ENCODE measurements around the gene HOXA9. TPM values are rescaled to one million over a fixed set of nuclear protein-coding genes. Genes with fewer than 3 reads are reported as not detected.

The HOXA9 gene
- total RNA-seq, 2 experiments from 2014 or later: not detected

- ATAC-seq (peak; percentile 89), DNase-seq (peak; percentile 69)
- ChIA-PET POLR2A (no interaction called here), CTCF (interaction anchor here (1.2 to 1.4 kb wide), 2 partner anchors 13 to 20 kb away, joined by 3 to 5 read pairs; partner anchors contain the start of gene HOXA5)
- no peaks in the 10 kb centered on the region for H3K9me3 Mint-ChIP-seq
- intact Hi-C loops (cut with micrococcal nuclease): no loop called here
- H3K4me1 Mint-ChIP-seq (ENCODE audit: low read depth): peaks cover 14% of the 10 kb centered on the region
- peaks cover 3% of the 10 kb centered on the region for H3K36me3 Mint-ChIP-seq (ENCODE audit: low read depth)
- no peak within 1 kb of the TSS for H3K27ac Mint-ChIP-seq
- H3K27me3 Mint-ChIP-seq: peaks cover 29% of the 10 kb centered on the region
- TF ChIP-seq CTCF (IDR thresholded peaks at IDR 0.05): no peak
- peak within 1 kb of the TSS; percentile 60 for H3K4me3 Mint-ChIP-seq
Observed at GRCh38 chr7:27130540-27131389, 34.6 kb downstream of the HOXA9 start, which contains the start of gene HOXA4. TSS of gene HOXA4 (minus strand) at chr7:27130757. CDS start at chr7:27130733, 24 bp downstream.

DNA sequence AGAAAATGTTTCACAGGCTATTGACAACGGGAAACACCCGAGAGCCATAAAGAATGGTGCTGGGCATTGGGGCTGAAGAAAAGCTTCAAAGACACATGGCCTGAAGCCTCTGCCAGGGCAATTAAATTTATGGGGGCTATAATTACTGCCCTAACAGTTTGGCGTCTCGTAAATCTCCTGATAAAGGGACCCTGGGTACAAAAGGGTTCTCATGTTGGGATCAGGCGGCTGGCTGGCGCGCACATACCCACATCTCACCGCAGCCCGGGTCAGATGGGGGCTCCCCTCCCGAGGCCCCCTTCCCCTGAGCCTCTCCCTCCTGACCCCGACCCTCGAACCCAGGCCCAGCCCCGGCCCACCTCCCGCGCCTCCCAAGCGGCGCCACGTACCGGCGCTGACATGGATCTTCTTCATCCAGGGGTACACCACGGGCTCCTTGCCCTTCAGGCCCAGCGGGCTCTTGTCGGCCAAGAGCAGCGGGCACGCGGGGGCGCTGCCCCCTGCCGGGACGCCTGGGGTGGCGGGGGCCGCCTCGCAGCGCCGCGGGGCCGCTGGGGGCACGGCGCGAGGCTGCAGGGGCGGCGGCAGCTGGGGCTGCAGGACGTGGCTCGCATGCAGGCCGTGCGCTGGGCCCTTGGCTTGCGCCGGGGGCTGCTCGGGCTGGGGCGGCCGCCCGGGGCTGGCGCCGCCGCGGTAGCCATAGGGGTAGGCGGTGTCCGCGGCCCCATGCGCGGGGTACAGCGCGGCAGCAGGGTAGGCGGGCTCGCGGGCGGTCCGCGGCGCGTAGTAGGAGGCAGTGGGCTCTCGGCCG lies 35.4 kb downstream of the HOXA9 start:
- TF ChIP-seq CTCF (IDR thresholded peaks at IDR 0.05): no peak
- Mint-ChIP-seq H3K4me3 (no peak overlapping the region), H3K27ac (no peak overlapping the region), H3K9me3 (no peaks in the 10 kb centered on the region), H3K36me3 (ENCODE audit: low read depth) (peaks cover 3% of the 10 kb centered on the region), H3K4me1 (ENCODE audit: low read depth) (peaks cover 12% of the 10 kb centered on the region), H3K27me3 (peaks cover 29% of the 10 kb centered on the region)
- ATAC-seq (peak; percentile 15), DNase-seq (no peak)
- POLR2A ChIA-PET: no interaction called here
- CTCF ChIA-PET: interaction anchor here (1.4 kb wide), 1 partner anchor 14 kb away, joined by 5 read pairs; the partner anchor contains the start of gene HOXA5
- intact Hi-C loops (cut with micrococcal nuclease): no loop called here

GRCh38 chr7:27128776-27129728 lies 36.3 kb downstream of the HOXA9 start:
- H3K9me3 Mint-ChIP-seq: no peaks in the 10 kb centered on the region
- ATAC-seq (no peak), DNase-seq (no peak)
- POLR2A ChIA-PET: no interaction called here
- H3K27me3 Mint-ChIP-seq: peaks cover 26% of the 10 kb centered on the region
- H3K36me3 Mint-ChIP-seq (ENCODE audit: low read depth): peaks cover 3% of the 10 kb centered on the region
- intact Hi-C loops (cut with micrococcal nuclease): no loop called here
- TF ChIP-seq CTCF (IDR thresholded peaks at IDR 0.05): no peak
- no peak overlapping the region for H3K27ac Mint-ChIP-seq
- peaks cover 3% of the 10 kb centered on the region for H3K4me1 Mint-ChIP-seq (ENCODE audit: low read depth)
- CTCF ChIA-PET: interaction anchor here (1.1 to 1.9 kb wide), 3 partner anchors 21 to 50 kb away, joined by 3 to 5 read pairs (median 3); no protein-coding TSS in a partner anchor
- no peak overlapping the region for H3K4me3 Mint-ChIP-seq

DNA sequence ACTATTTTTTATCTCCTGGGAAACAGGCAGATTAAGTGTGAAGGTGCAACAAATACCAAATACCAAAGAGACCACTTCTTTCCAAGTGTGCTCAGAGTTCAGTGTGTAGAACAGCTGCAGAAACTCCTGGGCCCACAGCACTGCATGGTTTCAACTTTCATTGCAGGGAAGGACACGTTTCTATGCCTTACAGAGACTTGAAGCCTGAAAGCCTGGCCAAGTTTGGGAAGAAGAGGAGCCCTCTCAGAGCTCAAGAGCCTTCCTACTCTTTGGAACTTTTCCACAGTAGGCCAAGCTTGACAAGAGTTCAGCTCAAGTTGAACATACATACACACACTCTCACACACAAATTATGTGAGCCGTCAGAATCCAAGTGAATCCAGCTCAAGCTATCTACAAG lies 37.3 kb downstream of the HOXA9 start:
- Mint-ChIP-seq H3K36me3 (ENCODE audit: low read depth) (peaks cover 3% of the 10 kb centered on the region), H3K27ac (no peak overlapping the region), H3K4me3 (no peak overlapping the region), H3K4me1 (ENCODE audit: low read depth) (no peaks in the 10 kb centered on the region), H3K9me3 (no peaks in the 10 kb centered on the region), H3K27me3 (peaks cover 23% of the 10 kb centered on the region)
- intact Hi-C loops (cut with micrococcal nuclease): no loop called here
- POLR2A ChIA-PET: no interaction called here
- no peak for TF ChIP-seq CTCF (IDR thresholded peaks at IDR 0.05)
- ATAC-seq (no peak), DNase-seq (no peak)
- CTCF ChIA-PET: interaction anchor here (1.1 to 1.9 kb wide), 3 partner anchors 22 to 51 kb away, joined by 3 to 5 read pairs (median 3); no protein-coding TSS in a partner anchor

Measured in activated CD8-positive, alpha-beta T cell treated with anti-CD3 and anti-CD28 coated beads for 36 hours (primary cell).